Fibroblast of upper back skin (primary cell): ENCODE data around the gene PNKD.

ENCODE experiments used
- DNase-seq: peaks from one replicate; pipeline ENCODE4 v3.0.0-alpha.2; 2013

PNKD gene

GRCh38 chr2:218273908-218274249 is 3.6 kb downstream of the PNKD start:
- DNase-seq, result no peak

DNA sequence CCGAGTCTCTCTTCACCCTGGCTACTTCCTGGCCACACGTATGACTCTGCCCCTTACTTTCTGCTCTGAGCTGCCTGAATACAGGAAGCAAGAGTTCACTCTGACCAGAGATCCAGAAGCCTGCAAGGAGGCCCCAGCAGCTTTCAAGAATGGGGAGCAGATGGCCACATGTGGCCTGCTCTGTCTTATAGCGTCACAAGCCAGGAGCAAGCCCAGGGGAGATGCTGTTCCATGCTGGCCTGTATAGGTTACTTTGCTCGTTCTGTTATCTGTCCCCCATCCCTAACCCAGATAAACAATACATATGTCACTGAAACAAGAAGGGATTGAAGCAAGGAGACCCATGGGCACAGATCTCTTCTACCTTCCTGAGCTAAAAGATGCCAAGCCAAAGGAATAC is 4.3 kb downstream of the PNKD start:
- no peak for DNase-seq

DNA sequence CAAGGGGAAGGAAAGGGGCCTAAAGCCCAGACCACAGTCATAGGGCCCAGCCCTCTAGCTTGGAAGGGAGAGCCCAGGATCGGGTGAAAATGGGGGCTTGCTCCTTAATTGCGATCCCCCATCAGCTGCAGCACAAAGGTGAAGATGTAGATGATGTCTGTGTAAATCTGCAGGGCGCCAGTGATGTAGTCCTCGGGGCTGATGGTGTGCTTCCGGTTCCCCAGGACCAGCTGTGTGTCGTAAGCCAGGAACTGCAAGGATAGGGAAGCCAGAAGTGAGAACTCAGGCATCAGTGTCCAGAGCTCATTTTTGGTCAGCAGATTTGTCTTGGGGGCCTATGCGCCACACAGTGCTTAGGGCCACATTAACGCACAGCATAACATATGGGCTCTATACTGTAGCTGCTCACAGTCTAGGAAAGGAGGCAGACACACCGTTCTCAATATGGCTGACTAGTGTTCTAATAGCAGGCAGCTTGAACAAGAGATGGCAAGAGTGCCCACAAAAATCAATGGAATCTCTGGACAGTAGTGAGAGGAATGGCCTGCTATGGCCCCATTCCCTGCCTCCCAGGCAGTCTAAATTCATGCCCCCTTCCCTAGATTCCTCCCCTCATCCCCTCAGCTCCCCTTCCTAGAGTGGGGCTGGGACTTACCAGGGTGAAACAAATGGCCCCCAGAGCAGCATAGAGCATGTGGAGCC is 5.2 kb downstream of the PNKD start:
- DNase-seq, result no peak

DNA sequence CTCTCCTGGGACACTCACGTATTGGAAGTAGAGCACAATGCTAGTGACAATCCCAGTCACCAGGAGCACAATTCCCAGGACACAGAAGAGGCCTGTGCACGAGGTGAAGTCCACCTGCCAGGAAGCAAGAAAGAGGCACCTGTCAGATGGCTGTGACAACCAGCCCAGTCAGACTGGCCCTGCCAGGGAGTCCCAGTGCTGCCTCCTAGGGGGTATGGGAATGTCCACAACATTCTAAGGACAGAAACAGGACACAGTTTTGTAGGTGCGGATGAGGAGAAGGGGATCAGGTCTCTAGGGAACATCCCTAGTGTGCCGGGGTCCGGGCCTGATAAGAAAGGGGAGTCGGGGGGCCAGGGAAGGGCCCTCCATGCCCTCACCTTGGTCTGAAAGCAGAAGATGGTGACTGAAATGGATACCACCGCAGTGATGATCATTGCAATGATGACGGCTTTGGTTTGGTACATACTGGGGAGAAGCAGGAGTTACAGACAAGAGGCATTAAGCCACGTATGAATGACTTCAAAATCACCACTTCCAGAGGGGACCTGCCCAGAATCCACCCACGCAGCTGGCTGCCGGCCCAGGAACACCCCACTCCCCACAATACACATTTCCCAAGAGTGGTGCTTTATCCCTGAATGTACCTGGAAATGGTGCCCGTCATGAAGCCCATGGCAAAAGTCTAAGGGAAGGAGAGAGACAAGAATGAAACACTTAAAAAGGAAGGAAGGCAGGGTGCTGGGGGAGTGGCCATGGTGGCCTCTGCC is 6.9 kb downstream of the PNKD start:
- DNase-seq, result no peak

- no peak for DNase-seq
Measured at GRCh38 chr2:218277921-218278320, 7.6 kb downstream of the PNKD start.

DNA sequence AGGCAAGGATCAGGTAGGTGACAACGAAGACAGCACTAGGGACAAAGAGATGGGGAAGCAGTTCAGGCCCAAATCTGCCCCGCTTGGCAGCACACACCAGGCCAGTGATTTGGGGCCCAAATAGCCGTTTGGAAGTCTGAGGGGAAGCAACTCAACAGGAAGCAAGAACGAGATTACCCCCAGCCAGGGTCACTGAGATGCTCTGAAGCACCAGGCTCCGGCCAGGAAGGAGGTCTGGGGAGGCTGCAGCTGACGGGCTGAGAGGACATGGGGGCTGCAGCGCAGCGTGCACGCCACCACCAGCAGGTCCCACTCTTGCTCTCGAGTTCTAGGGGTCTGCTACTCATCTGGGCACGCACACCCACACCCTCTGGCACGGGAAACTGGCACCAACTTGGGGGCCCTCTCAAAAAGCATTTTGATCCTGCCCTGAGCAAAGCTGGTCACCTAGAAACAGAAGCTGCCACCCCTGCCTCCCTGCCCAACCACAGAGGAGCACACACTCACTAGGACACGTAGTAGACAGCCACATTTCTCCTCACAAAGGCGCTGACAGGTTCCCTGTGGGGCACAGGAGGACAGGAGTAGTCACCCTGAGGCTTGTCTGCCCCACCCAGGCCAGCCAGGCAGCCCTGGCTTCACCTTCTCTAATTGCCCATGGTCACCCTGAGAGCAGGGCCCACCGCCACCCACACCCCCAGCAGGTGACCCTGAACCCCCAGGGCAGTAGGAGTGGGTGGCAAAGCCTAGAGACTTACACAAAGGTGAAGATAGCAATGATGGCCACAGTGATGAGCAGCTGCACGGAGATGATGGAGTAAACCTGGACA is 8.4 kb downstream of the PNKD start:
- no peak for DNase-seq

DNA sequence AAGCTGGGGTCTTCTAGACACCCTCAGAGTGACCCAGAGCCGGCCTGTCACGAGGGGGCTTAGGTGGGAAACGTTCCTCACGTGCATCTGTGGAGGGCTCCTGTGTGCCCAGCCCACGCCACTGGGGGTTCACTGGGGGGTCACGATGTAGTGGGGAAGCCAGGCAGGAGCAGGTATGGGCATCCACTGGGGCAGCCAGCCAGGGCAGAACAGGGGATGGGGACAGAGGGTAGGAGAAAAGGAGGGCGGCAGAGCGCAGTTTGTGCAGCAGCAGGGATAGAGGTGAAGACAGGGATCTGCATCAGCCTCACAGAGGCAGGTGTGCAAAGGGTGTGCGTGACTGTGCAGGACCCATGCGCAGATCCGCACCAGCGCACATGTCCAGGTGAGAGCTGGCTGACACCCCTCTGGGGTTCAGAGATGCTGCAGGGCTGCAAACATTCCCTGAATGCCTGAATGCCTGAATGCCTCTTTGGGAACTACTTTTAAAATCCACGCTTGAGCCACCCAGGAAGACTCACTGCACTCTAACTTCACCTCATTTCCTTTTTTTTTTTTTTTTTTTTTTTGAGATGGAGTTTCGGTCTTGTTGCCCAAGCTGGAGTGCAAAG is 10.0 kb downstream of the PNKD start:
- DNase-seq, result no peak

- DNase-seq, result no peak
Measured at GRCh38 chr2:218281449-218281848, 11.1 kb downstream of the PNKD start.

DNA sequence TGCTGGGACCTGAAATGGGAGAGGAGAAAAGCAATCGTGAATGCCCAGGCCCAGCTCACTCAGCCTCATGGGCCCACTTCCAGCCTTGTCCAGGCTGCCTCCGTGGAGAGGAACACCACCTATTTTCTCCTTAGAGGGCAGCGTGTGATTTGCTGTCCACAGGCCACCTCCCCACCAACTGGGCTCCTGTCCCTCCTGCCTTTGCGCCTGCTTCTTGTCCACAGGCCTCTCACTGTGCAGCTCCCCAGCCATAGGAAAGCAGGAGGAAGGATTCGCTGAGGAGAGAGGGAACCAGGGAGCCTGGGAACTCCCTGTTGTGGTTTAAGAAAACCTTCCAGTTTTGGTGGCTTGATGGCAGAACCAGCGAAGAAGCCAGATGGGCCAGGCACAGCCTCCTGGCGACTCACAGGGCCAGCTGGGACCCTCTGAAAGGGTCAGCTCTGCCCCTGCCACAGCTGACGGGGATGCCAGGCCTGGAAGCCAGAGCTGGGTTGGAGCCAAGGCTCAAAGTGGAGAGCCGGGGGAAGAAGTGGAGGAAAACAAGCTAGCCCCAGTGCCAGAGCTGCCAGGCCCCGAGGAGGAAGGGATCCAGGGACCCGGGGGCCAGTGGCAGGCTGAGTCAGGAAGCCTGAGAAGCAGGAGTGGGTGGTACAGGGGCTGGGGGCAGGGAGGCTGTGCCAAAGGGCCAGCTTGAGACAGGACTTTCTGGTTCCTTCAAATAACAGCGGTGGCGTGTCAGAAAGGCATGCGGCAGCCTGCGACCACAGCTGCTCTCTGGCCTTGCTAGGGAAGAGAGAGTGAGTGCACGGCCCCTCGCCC is 12.1 kb downstream of the PNKD start:
- DNase-seq, result no peak

GRCh38 chr2:218284106-218284811 is 13.9 kb downstream of the PNKD start:
- DNase-seq, result peak; percentile 42

- DNase-seq, result no peak
Measured at GRCh38 chr2:218285604-218286003, 15.3 kb downstream of the PNKD start.

DNA sequence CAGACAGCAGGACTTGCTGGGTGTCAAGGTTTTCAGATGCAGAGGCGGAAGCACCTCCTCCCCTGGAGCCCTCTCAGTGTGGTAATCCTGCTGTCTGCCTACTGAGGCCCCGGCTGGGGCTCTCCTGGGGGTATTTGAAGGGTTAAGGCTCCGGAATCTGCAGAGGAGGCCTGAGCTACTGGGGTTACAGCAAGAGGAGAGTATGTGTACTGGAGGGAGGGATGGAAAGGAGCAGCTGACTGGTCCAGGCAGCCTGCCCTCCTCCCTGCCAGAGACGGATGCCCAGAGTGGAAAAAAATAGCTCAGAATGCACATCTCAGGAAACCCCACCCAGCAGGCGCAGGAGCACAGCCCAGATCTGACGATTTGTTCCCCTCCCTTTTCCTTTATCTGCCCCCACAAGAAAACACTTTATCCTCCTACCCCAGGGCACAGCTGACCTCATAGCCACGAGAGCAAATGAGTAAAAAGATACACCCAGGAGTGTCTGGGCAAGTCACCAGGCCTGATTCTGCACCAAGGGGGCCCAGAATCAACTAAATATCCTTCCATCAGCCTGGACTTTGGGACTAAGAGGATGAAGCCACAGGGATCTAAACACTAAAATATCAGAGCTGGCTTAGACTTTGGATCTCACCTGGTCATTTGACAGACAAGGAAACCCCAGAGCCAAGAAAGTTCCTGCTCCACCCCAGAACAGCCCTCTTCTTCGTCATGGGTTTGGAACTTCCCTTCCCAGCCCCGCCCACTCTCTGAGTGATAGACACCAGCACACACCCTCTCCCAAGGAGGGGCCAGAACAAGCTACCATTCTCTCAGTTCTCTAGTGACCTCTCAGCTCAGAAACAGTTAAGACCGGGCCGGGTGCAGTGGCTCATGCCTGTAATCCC is 16.5 kb downstream of the PNKD start:
- DNase-seq, result peak; percentile 92

DNA sequence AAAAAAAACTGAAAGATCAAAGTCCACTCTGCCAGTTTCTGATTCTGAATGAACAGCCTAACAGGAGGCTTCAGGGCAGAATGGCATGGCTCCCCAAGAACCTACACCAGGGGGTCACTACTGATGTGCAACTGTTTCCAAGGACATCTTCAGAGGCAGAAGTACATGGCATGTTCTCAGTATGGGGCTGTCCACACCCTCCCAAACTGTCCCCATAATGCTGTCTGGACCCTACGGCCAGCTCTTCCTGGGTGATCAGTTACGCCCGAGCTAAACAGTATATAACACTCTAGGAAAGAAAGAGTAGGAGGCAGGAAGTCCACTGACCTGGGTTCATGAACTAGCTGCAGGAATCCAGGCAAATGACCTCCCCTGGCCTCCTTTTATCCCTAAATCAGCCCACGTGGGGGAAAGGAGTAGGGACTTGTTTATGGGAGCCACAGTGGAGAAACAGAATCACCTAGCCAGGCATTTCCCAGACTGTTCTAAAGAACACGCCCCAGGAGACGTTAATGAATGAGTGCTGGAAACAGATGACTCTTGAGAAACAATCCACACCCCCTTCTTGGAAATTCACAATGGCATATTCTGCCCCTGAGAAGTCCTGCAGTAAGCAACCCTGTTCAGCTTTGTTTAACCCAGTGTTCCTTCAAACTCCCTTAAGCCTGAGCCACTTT is 19.5 kb downstream of the PNKD start:
- peak; percentile 18 for DNase-seq

GRCh38 chr2:218290316-218291261 is 20.3 kb downstream of the PNKD start:
- no peak for DNase-seq

DNA sequence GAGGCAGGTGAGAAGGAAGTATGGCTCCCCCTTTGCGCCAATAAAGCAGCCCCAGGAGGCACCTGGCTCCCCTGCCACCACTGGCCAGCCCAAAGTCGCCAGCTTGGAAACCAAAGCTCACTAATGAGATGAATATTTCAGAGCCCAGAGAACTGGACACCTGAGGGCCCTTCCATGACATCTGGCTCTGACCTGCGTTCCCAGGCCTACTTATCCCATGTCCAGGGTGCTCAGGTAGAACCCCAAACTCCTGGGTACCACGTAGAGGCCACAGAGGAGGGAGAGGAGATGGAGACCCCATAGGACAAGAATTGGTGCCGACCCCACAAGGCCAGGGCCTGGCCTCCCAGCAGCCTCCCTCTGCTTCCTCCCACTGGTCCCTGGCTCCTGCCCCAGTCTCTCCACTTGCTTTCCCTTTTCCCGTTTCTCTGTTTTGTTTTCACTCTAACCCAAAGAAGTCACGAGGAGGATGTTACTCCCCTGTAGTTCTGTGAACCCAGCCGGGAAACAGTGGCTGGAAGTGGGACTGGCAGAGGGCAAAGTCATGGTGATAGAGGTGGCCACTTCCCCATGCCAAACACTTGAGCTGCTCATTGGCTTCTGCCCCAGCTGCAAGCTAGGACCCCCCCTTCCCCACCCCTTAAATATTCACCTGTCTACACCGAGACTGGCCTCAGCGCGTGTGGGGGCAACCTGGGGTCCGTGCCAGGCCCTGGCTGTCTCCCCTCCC is 21.2 kb downstream of the PNKD start:
- no peak for DNase-seq

- DNase-seq, result peak; percentile 63
Measured at GRCh38 chr2:218292048-218293014, 22.0 kb downstream of the PNKD start, which contains the start of gene TMBIM1. Gene TMBIM1 (minus strand): TSS chr2:218292503. CDS start chr2:218282141, 10,362 bp downstream.
